Measurements from ENCODE around the gene EIF2AK2.

GRCh38 chr2:37090019-37090477, 66.7 kb downstream of the EIF2AK2 start:
- TF ChIP-seq POLR2A (IDR thresholded peaks at IDR 0.05; ENCODE audit: low read length) (no peak), GATA1 (IDR thresholded peaks at IDR 0.05; ENCODE audit: low read depth, low read length) (no peak)

Data from erythroblast (primary cell).